22Rv1 (cell line): ENCODE measurements around the gene SGCD.

Source experiments
- H3K27ac ChIP-seq: fragments of 450-650 bp; 2 replicates; pipeline ENCODE4 v1.5.1; 2017
- CTCF ChIP-seq: fragments of 450-650 bp; IDR thresholded peaks from 2 replicates; pipeline ENCODE4 v1.5.1; 2017; ENCODE audit warnings: mild to moderate bottlenecking
- ZFX ChIP-seq: fragments of 450-650 bp; IDR thresholded peaks from 2 replicates; pipeline ENCODE4 v1.6.1; 2017; ENCODE audit warnings: antibody characterized with exemption, borderline replicate concordance

SGCD gene

GRCh38 chr5:156326718-156327259, at the start of gene SGCD:
Gene SGCD (plus strand): TSS chr5:156327164.
- no peak within 1 kb of the TSS for H3K27ac ChIP-seq
- TF ChIP-seq ZFX (no peak), CTCF (no peak)

- no peak overlapping the region for H3K27ac ChIP-seq
- TF ChIP-seq ZFX (no peak), CTCF (no peak)
Measured at GRCh38 chr5:156277290-156277689, 49.7 kb upstream of the SGCD start.

- H3K27ac ChIP-seq = no peak overlapping the region
- TF ChIP-seq ZFX (no peak), CTCF (no peak)
Measured at GRCh38 chr5:156295431-156295830, 31.5 kb upstream of the SGCD start.

GRCh38 chr5:156310115-156310514, 16.8 kb upstream of the SGCD start:
- H3K27ac ChIP-seq = no peak overlapping the region
- TF ChIP-seq ZFX = no peak
- TF ChIP-seq CTCF = no peak

GRCh38 chr5:156312897-156313694, 13.9 kb upstream of the SGCD start:
- TF ChIP-seq ZFX (no peak), CTCF (no peak)

GRCh38 chr5:156314416-156314815, 12.5 kb upstream of the SGCD start:
- TF ChIP-seq ZFX (no peak), CTCF (no peak)
- no peak overlapping the region for H3K27ac ChIP-seq

More at GRCh38 chr5:156312897-156313694, 13.9 kb upstream of the SGCD start:
- no peak overlapping the region for H3K27ac ChIP-seq

GRCh38 chr5:156322666-156323065, 4.3 kb upstream of the SGCD start:
- no peak for TF ChIP-seq CTCF
- no peak overlapping the region for H3K27ac ChIP-seq
